Dermis microvascular lymphatic vessel endothelial cell (primary cell): ENCODE measurements around the gene LYAR. TPM values are rescaled to one million over a fixed set of nuclear protein-coding genes. Genes with fewer than 3 reads are reported as not detected.
"Not testable (repeated sequence)": the region's sequence is repeated elsewhere in the genome, so short reads cannot be mapped to it uniquely, and the experiment has no call there.

Experiments used
- DNase-seq, 2 donors: peaks; one replicate each; pipeline versions ENCODE4 v3.0.0 to v3.0.0-alpha.2; 2010; ENCODE audit warnings: low read depth in 2 of 2
- total RNA-seq: library from RNA; depleted of rRNA; stranded (reverse); fragments of >200 nt; gene quantifications from 2 replicates; pipeline ENCODE4 v1.2.1, GENCODE V29; 2014

The LYAR gene
- total RNA-seq, 1 donor from 2014 or later: 9.1 TPM

- peak in 1 of 2 donors; percentile 76 for DNase-seq
Observed at GRCh38 chr4:4267981-4268380, 22.0 kb downstream of the LYAR start.

DNA sequence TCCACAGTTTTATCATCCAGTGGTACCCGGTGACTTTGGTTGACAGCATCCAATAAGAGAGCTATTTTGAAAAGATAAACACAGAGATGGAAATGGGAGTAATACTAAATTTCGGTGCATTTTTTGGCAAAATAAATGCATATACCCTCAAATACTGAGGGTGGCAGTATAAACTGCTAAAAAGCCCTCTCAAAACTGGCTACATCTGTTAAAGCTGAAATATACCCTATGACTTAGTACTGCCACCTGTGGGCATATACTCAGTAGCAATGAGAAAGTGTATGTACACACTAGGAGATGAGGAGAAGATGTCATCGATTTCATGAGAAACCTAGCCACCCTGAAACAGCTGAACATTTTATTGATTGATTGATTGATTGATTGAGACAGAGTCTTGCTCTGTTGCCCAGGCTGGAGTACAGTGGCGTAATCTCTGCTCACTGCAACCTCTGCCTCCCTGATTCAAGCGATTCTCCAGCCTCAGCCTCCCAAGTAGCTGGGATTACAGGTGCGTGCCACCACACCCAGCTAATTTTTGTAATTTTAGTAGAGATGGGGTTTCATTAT, 29.7 kb downstream of the LYAR start:
- DNase-seq: peak; percentile 71 to 81

DNA sequence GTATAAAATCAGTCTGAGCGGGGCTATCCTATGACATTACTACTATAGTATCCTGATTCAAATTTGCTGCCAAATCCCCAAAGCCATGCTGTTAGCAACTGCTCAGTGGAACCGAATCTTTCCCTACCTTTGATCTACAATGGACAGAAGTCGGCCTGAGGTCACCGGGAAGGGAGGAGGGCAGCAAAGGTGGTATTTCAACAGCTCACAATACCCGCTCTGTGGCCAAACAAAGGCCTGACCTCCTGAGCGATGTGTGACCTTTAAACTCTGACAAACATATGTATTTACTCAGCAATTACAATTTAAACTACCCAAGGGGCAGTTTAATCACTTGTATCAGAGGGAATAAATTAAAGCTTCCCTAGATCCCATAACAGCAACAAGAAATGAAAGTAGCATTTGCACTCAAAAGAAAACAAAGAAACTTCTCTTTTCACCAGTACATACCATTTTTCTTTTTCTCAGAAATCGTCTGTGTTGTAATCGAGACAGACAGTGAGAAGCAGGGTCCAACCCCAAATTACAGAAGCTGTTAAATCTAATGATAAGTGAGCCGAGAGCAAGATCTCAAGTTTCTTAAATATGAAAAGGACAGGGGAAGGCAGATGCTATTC, 30.4 kb downstream of the LYAR start:
- no peak for DNase-seq

DNA sequence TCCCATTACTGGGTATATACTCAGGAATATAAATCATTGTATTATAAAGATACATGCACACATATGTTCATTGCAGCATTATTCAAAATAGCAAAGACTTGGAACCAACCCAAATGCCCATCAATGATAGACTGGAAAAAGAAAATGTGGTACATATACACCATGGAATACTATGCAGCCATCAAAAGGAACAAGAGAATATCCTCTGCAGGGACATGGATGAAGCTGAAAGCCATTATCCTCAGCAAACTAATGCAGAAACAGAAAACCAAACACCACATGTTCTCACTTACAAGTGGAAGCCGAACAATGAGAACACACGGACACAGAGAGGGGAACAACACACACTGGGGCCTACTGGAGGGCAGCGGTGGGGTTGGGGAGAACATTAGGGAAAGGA, 32.2 kb downstream of the LYAR start:
- DNase-seq: not testable (repeated sequence)

GRCh38 chr4:4256799-4257198, 33.2 kb downstream of the LYAR start:
- DNase-seq: peak; percentile 72 to 88

- no peak for DNase-seq
Observed at GRCh38 chr4:4254666-4255065, 35.3 kb downstream of the LYAR start.

DNA sequence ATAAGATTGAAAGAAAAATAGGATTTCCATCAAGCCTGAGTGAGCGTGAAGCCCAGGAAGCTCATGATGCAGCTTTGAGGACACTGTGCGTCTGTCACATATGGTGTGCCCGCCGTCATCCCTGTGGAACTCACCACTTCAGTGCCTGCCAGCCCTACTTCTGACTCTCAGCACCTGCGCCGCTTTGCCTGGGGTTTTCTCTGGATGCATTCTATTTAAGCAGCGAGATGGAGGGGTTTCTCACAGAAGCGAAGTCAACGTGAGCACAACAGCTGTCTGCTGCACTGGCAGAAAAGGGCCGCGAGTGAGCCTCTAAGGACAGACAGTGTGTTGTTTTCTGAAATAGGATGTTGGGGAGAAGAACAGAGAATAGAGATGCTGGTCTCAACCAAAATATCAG, 35.8 kb downstream of the LYAR start:
- no peak for DNase-seq

DNA sequence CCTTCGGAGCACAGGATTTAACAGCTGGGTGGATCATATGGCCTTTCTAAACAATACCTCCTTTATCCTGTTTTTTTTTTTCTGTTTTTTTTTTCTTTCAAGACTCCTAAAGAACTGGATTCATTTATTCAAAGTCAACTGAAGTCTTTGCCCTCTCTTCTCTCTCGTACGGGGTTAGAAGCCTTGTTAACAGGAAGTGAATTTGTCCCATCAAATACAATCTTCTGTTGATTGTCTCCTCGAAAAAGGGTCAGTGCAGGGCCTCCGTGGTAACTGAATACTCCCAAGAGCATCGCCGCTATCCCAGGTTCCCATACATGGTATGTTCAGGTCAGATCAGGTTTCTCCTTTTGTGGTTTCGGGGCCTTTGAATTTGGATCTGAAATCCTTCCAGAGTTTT, 40.1 kb downstream of the LYAR start:
- DNase-seq: no peak

- not testable (repeated sequence) for DNase-seq
Observed at GRCh38 chr4:4249342-4249741, 40.6 kb downstream of the LYAR start.

DNA sequence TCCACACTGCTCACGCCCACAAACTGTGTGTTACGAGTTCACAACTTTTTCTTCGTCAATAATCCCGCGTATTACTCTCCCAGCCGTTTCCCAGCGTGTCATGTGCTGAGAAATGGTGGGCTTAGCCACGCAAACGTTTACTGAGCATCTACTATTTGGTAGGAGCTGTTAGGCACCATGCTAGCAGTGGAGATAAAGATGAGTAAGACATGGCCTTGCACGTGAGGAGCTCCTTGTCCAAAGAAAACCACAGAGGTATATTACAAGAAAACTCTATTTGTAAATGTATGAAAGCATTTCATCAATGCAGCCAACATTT, 41.1 kb downstream of the LYAR start:
- DNase-seq: no peak

- peak; percentile 86 to 94 for DNase-seq
Observed at GRCh38 chr4:4248029-4248884, 41.7 kb downstream of the LYAR start, which contains the start of gene TMEM128. Gene TMEM128, minus strand, starts transcription at chr4:4248223. Its CDS starts 21 bp downstream, at chr4:4248202.

DNA sequence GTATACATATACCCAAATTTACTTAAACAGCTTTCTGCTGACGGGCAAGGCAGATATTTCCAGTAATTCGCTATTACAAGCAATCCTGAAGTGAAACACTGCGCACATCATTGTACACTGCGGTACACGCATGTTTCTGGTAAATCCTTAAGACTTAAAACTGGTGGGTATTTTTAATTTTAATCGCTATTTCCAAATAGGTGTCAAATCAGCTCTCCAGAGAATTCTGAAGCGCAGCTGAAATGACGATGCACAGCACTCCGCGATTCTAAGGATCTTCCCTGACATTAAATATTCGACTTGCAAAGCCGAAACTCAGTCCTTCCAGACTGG, 42.3 kb downstream of the LYAR start:
- DNase-seq: no peak

DNA sequence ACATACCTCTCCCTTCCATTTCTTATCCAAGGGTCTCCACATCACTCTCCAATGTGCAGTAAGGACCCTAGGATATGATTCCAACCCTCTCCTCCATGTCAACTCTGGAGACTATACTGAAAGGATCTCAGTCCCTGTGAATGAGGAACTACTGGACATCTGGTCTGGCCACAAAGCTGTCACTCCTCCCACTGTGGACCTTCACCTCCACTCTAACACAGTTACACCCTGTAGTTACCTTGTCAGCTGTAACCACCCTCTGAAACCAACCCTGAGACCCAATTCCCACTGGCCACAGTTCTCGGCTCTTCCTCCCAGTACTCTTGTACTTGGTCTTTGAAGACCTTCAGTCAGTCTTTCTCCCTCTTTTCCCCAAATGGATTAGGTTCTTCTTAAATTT, 44.8 kb downstream of the LYAR start:
- DNase-seq: no peak

DNA sequence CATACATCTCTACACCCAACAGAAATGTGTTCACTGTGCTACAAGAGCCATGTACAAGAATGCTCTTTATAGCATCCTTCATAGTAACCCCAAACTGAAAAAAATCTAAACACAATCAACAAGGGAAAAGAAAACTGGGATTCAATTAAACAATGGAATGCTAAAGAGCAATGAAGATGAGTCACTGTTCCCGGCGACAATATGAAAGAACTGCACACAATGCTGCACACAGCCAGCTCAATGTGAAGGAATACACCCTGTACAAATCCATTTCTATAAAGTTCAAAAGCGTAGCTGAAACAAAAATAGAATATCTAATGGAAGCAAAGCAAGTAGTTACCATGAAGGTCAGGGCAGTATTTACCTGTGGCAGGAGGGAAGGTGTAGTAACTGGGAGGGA, 50.4 kb downstream of the LYAR start:
- DNase-seq: peak in 1 of 2 donors; percentile 52

GRCh38 chr4:4233610-4234009, 56.3 kb downstream of the LYAR start:
- DNase-seq: no peak

- no peak for DNase-seq
Observed at GRCh38 chr4:4228356-4228668, 61.6 kb downstream of the LYAR start.

DNA sequence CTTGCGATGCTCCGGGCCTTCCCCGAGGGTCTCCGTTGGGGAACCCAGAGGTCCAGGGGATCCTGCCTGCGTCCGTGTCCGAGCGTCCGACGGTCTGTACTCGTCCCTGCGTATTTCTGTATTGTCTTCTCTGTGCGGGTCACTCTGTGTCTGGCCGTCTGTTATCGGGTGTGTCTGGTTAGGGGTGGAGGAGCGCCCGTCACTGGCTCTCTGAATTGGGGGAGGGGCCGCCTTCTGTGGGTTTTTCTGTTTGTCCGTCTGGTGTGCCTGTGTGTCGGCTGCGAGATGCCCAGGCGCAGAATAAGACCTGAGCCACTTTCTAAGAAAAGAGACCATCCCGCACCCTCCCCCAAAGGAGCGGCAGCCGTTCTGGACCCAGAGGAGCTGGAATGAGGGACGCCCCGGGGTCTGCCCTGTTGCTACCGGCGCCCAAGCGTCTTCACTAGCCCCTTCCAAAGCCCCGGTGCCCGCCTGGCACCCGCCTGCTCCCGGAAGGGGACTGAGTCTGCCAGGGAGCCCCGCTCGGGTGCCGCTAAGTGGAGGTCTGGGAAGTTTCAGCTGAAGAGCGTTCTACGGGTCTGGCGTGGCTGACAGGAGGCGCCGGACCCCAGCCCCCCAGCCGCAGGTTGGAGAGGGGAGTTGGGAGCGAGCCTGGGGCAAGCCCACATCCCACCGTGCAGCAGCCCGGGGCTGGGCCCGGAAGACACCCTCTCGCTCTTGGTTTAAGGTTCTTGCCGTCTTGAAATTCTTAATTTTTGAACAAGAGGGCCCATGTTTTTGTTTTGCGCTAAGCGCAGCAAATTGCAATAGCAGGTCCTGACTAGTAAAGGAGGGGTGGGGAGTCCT, 62.2 kb downstream of the LYAR start:
- no peak for DNase-seq

DNA sequence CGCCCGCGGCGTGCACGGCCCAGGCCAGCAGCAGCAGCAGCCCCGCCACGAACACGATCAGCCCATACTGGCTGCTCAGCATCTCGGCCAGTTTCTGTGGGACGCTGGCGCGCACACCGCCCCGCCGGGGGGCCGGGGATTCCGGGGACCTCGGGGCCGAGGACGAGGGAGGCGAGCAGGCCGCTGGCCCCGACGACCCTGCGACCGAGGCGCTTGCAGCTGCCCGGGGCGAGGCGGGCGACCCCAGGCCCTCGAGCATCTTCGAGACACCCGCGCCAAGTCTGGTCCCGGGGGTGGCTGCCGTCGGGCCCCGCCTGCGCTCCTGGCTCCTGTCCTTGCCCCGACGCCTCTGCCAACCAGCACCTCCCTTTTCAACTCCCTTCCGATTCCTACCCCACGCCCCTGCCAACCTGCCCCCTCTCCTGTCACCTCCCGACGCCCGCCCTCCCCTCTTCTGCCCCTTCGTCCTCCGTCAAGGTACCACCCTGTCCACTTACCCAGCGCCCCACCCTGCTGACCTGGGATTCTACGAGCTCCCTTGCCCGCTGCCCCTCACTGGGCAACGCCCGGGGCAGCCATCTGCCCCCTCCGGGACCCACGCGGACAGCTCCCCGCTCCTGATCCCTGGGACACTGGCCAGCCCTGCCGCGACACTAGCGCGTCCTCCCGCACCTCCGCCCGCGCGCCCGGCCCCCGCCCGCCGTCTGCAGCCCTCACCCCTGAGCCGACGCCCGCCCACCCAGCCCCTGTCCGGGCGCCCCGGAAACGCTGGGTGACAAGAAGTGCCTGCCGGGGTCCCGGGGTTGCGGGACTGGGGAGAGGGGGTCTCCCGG, 63.1 kb downstream of the LYAR start, which contains the start of gene OTOP1:
Gene OTOP1 (minus strand): TSS at position 324 of the 833 bp plus-strand sequence. CDS start 65 bp downstream, at position 259.
- no peak for DNase-seq

GRCh38 chr4:4225915-4226605, 63.9 kb downstream of the LYAR start:
- DNase-seq: no peak
